ENCODE results near the gene TEAD1.

DNA sequence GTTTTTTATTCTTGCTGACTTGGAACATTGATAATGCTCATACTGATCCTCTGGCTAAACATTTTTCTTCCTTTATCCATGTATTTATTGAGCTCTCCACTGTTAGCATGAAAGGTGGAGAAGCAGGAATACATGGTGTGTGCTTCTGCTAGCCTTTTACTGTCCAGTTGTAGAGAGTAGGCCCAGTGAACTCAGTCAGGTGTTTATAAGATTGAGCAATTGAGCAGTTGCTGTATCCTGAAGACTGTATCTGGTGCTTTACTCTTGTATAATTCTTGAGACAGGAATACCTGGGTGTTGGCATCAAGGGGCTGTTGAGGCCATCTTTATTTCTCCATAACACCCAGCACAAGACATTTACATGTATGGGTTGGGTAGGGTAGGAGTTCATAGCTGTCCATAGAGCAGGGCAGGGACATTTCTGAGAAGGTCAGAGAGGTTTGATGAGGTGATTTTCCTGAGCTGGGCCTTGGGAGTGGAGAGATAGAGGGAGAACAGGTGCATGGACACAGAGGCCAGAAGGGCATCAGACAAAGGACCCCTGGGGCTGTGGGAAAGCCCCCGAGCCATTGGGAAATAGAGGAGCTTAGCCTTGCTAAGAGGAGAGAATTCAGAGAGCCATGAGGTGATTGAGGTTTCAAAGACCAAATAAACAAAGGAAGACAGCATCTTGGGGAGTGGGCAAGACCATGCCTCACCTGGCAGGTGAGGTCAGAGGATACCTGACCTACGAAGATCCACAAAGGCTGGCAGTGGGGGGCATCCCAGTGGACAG, 155.5 kb downstream of the TEAD1 start:
- TF ChIP-seq, protein P1, sequence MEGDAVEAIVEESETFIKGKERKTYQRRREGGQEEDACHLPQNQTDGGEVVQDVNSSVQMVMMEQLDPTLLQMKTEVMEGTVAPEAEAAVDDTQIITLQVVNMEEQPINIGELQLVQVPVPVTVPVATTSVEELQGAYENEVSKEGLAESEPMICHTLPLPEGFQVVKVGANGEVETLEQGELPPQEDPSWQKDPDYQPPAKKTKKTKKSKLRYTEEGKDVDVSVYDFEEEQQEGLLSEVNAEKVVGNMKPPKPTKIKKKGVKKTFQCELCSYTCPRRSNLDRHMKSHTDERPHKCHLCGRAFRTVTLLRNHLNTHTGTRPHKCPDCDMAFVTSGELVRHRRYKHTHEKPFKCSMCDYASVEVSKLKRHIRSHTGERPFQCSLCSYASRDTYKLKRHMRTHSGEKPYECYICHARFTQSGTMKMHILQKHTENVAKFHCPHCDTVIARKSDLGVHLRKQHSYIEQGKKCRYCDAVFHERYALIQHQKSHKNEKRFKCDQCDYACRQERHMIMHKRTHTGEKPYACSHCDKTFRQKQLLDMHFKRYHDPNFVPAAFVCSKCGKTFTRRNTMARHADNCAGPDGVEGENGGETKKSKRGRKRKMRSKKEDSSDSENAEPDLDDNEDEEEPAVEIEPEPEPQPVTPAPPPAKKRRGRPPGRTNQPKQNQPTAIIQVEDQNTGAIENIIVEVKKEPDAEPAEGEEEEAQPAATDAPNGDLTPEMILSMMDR (IDR thresholded peaks at IDR 0.05), result no peak
- TF ChIP-seq POLR2AphosphoS5 (IDR thresholded peaks at IDR 0.05; ENCODE audit: low read depth, low read length) (no peak), TCF7L2 (IDR thresholded peaks at IDR 0.05; ENCODE audit: low read depth, low read length) (no peak), SIN3A (IDR thresholded peaks at IDR 0.05; ENCODE audit: borderline replicate concordance, insufficient read depth, low read depth, low read length) (no peak)
- TF ChIP-seq, protein P2, sequence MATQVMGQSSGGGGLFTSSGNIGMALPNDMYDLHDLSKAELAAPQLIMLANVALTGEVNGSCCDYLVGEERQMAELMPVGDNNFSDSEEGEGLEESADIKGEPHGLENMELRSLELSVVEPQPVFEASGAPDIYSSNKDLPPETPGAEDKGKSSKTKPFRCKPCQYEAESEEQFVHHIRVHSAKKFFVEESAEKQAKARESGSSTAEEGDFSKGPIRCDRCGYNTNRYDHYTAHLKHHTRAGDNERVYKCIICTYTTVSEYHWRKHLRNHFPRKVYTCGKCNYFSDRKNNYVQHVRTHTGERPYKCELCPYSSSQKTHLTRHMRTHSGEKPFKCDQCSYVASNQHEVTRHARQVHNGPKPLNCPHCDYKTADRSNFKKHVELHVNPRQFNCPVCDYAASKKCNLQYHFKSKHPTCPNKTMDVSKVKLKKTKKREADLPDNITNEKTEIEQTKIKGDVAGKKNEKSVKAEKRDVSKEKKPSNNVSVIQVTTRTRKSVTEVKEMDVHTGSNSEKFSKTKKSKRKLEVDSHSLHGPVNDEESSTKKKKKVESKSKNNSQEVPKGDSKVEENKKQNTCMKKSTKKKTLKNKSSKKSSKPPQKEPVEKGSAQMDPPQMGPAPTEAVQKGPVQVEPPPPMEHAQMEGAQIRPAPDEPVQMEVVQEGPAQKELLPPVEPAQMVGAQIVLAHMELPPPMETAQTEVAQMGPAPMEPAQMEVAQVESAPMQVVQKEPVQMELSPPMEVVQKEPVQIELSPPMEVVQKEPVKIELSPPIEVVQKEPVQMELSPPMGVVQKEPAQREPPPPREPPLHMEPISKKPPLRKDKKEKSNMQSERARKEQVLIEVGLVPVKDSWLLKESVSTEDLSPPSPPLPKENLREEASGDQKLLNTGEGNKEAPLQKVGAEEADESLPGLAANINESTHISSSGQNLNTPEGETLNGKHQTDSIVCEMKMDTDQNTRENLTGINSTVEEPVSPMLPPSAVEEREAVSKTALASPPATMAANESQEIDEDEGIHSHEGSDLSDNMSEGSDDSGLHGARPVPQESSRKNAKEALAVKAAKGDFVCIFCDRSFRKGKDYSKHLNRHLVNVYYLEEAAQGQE (IDR thresholded peaks at IDR 0.05; ENCODE audit: insufficient read depth in 1 of 2, low read depth in 2 of 2, low read length in 1 of 2), result no peak
